Prostate gland (tissue), 2 donors: Measurements from ENCODE around the gene SH2D4B.

Experiments
- CTCF ChIP-seq, 4 experiments: fragments of 200-600 bp in 2 of 4; fragments of 450-650 bp in 2 of 4; sonication (generic) in 2 of 4; IDR thresholded peaks; 1 replicate in 3 of 4; 2 replicates in 1 of 4; pipeline ENCODE4 v1.5.1; 2016 to 2019; ENCODE audit warnings: antibody characterized with exemption in 4 of 4, mild to moderate bottlenecking in 2 of 4, moderate library complexity in 2 of 4
- POLR2A ChIP-seq: fragments of 450-650 bp; IDR thresholded peaks from one replicate; pipeline ENCODE4 v1.6.1; 2016; ENCODE audit warnings: antibody characterized with exemption, mild to moderate bottlenecking
- POLR2AphosphoS5 ChIP-seq: sonication (generic); formaldehyde crosslinking; IDR thresholded peaks from one replicate; pipeline ENCODE4 v1.6.1; 2017; ENCODE audit warnings: antibody characterized with exemption

- TF ChIP-seq CTCF (IDR thresholded peaks at IDR 0.05) (no peak), POLR2A (no peak), POLR2AphosphoS5 (no peak)
Measured at GRCh38 chr10:80660266-80660665, 122.6 kb downstream of the SH2D4B start.
